ENCODE data around the gene U2AF2. TPM values are rescaled to one million over a fixed set of nuclear protein-coding genes. Genes with fewer than 3 reads are reported as not detected.

The U2AF2 gene
- total and polyA plus RNA-seq, 2 of the 4 experiments (the other 2 are of a cell fraction) = 120 to 260 TPM

DNA sequence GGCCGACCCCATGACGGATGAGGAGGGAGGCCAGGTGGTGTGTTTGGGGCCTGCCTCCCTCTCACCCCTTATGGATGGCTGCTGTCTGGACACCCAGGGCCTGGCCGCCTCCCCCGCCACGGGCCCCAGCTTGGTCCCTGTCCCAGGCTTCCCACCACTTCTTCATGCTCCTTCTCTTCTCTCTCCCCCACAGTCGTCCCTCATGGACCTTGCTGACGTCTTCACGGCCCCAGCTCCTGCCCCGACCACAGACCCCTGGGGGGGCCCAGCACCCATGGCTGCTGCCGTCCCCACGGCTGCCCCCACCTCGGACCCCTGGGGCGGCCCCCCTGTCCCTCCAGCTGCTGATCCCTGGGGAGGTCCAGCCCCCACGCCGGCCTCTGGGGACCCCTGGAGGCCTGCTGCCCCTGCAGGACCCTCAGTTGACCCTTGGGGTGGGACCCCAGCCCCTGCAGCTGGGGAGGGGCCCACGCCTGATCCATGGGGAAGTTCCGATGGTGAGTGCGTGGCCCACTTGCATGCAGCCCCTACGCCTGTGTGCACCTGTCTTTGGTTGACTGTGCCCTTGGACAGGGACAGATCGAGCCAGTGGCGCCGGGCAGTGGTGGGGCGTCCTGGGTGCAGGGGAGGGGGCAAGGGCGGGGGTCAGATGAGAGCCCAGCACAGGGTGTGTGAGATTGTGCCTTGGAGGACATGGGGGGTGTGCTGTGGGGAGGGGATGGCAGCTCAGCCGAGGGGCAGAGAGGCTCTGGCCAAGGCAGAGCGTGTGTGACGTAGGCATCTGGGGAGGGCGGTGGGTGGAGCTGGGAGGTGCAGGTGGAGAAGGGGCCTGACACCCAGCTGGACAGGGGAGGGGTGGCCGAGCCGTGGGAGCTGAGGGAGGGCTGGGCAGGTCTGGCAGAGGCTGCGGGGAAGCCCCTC is 37.0 kb downstream of the U2AF2 start:
- no peak overlapping the region for H3K4me2 ChIP-seq (ENCODE audit: low read depth, low read length)
- intact Hi-C loops (cut with micrococcal nuclease) (no loop called here), dilution Hi-C loops (cut with HindIII; ENCODE audit: low sequenced_read_pairs, unreplicated experiment) (no loop called here), in situ Hi-C loops (cut with MboI; ENCODE audit: low sequenced_read_pairs) (loop anchor here (25.0 kb wide), 1 partner anchor 445 kb away; the partner anchor contains the start of gene ZNF444)
- H4K8ac ChIP-seq (ENCODE audit: low read depth in 2 of 2, low read length in 2 of 2) = no peak overlapping the region
- no peak overlapping the region for H2BK120ac ChIP-seq (ENCODE audit: low read depth, low read length)
- H4K5ac ChIP-seq (ENCODE audit: low read depth, low read length) = no peak overlapping the region
- no peak overlapping the region for H2BK15ac ChIP-seq (ENCODE audit: low read depth, low read length)
- CTCF ChIA-PET = no interaction called here
- H2AFZ ChIP-seq (replicated peaks; ENCODE audit: low read length, poor library complexity) = no peak overlapping the region
- WGBS, 2 experiments (ENCODE audit: extremely low coverage in 2 of 2, insufficient read length in 1 of 2) = 89% methylated on average over 3 of the region's 31 CpGs; no CpG with 5 or more reads in 1 of the 2 experiments
- peaks cover 69% of the 10 kb centered on the region for H3K36me3 ChIP-seq (ENCODE audit: control insufficient read depth, insufficient read depth, low read length)
- H3K9ac ChIP-seq (ENCODE audit: low read depth, low read length) = no peak overlapping the region
- no peak overlapping the region for H3K27ac ChIP-seq (ENCODE audit: insufficient read depth, low read length)
- no peak overlapping the region for H3K4ac ChIP-seq (ENCODE audit: low read depth, low read length)
- TF ChIP-seq, protein P1, sequence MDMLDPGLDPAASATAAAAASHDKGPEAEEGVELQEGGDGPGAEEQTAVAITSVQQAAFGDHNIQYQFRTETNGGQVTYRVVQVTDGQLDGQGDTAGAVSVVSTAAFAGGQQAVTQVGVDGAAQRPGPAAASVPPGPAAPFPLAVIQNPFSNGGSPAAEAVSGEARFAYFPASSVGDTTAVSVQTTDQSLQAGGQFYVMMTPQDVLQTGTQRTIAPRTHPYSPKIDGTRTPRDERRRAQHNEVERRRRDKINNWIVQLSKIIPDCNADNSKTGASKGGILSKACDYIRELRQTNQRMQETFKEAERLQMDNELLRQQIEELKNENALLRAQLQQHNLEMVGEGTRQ (IDR thresholded peaks at IDR 0.05; ENCODE audit: low read depth, low read length) = no peak
- TF ChIP-seq RCOR1 (IDR thresholded peaks at IDR 0.05; ENCODE audit: insufficient replicate concordance, low read length) = no peak
- no peak for TF ChIP-seq RFX5 (IDR thresholded peaks at IDR 0.05; ENCODE audit: low read depth, low read length)
- TF ChIP-seq POLR2A (IDR thresholded peaks at IDR 0.05; ENCODE audit: low read depth, low read length) = no peak
- DNase-seq (no peak), ATAC-seq (ENCODE audit: low read depth) (no peak)
- H3K79me1 ChIP-seq (ENCODE audit: low read depth in 1 of 2, low read length in 2 of 2) = peaks cover 4 to 14% of the 10 kb centered on the region in 2 experiments; a peak in 2 of 4 replicates
- H3K18ac ChIP-seq (ENCODE audit: low read depth, low read length) = no peak overlapping the region
- no peaks in the 10 kb centered on the region for H3K9me1 ChIP-seq (ENCODE audit: insufficient read depth, low read length)
- H2BK5ac ChIP-seq (ENCODE audit: low read depth, low read length, poor library complexity, severe bottlenecking) = no peak overlapping the region
- no peak overlapping the region for H3K56ac ChIP-seq (ENCODE audit: extremely low read depth, insufficient read depth, low read length)
- no peak overlapping the region for H2BK20ac ChIP-seq (ENCODE audit: low read depth, low read length)
- peaks cover 17% of the 10 kb centered on the region for H4K20me1 ChIP-seq (ENCODE audit: insufficient read depth, low read length)
- no peaks in the 10 kb centered on the region for H3K27me3 ChIP-seq (ENCODE audit: control insufficient read depth, insufficient read depth, low read length)
- BruUV-seq (replicated peaks) = no TSS peak
- H3K9me3 ChIP-seq (ENCODE audit: control insufficient read depth, insufficient read depth, low read length) = no peaks in the 10 kb centered on the region
- H2AK9ac ChIP-seq (replicated peaks; ENCODE audit: low read depth, low read length, poor library complexity) = no peak overlapping the region
- no peak overlapping the region for H3K23ac ChIP-seq (ENCODE audit: low read depth, low read length)
- no peaks in the 10 kb centered on the region for H3K4me1 ChIP-seq (ENCODE audit: control insufficient read depth, insufficient read depth, low read length)
- POLR2A ChIA-PET (ENCODE audit: unreplicated experiment) = no interaction called here
- H3K4me3 ChIP-seq (ENCODE audit: insufficient read depth, low read depth, low read length) = no peak overlapping the region
- no peak overlapping the region for H2AK5ac ChIP-seq (ENCODE audit: low read depth, low read length)
- no peak overlapping the region for H4K91ac ChIP-seq (ENCODE audit: insufficient read depth, low read depth, low read length)
- H3K14ac ChIP-seq (replicated peaks; ENCODE audit: low read depth, low read length) = no peak overlapping the region
